Mucosa of rectum (tissue), 2 donors: ENCODE measurements around the gene SYT13.
"Not testable (repeated sequence)": the region's sequence is repeated elsewhere in the genome, so short reads cannot be mapped to it uniquely, and the experiment has no call there.

ENCODE experiments used
- H3K27ac ChIP-seq, 2 donors: one replicate each; pipeline ENCODE4 v1.7.0; 2013; ENCODE audit warnings: inconsistent platforms in 2 of 2, low read depth in 2 of 2, low read length in 2 of 2
- H3K27me3 ChIP-seq, 2 donors: one replicate each; pipeline ENCODE4 v1.7.0; 2013; ENCODE audit warnings: low read length in 2 of 2; ENCODE audit not compliant: control insufficient read depth in 2 of 2, insufficient read depth in 2 of 2
- H3K36me3 ChIP-seq, 2 donors: one replicate each; pipeline ENCODE4 v1.7.0; 2013; ENCODE audit warnings: low read length in 2 of 2; ENCODE audit not compliant: control insufficient read depth in 2 of 2, insufficient read depth in 2 of 2
- H3K4me1 ChIP-seq, 2 donors: one replicate each; pipeline ENCODE4 v1.7.0; 2013; ENCODE audit warnings: low read length in 2 of 2, mild to moderate bottlenecking in 1 of 2; ENCODE audit not compliant: control insufficient read depth in 2 of 2, insufficient read depth in 2 of 2
- H3K4me3 ChIP-seq, 2 donors: one replicate each; pipeline ENCODE4 v1.7.0; 2013; ENCODE audit warnings: low read length in 2 of 2
- H3K9ac ChIP-seq, 2 donors: one replicate each; pipeline ENCODE4 v1.7.0; 2013; ENCODE audit warnings: low read length in 2 of 2, low read depth in 1 of 2, mild to moderate bottlenecking in 1 of 2
- H3K9me3 ChIP-seq, 2 donors: one replicate each; pipeline ENCODE4 v1.7.0; 2013; ENCODE audit warnings: low read length in 2 of 2; ENCODE audit not compliant: control insufficient read depth in 2 of 2
- donor health status: healthy.
- donor health status: Normal muscosa, but diverticular disease.

The SYT13 gene

GRCh38 chr11:45252134-45252856 lies 33.8 kb downstream of the SYT13 start:
- Histone ChIP-seq H3K4me1 (peaks cover 0 to 5% of the 10 kb centered on the region in 2 donors), H3K9me3 (no peaks in the 10 kb centered on the region), H3K36me3 (no peaks in the 10 kb centered on the region), H3K4me3 (no peak overlapping the region), H3K27me3 (no peaks in the 10 kb centered on the region), H3K9ac (no peak overlapping the region), H3K27ac (no peak overlapping the region)

GRCh38 chr11:45250035-45250718 lies 36.0 kb downstream of the SYT13 start:
- Histone ChIP-seq H3K4me3 (no peak overlapping the region), H3K4me1 (peaks cover 0 to 5% of the 10 kb centered on the region in 2 donors), H3K27ac (no peak overlapping the region), H3K9ac (no peak overlapping the region), H3K9me3 (no peaks in the 10 kb centered on the region), H3K36me3 (peaks cover 0 to 3% of the 10 kb centered on the region in 2 donors), H3K27me3 (no peaks in the 10 kb centered on the region)

GRCh38 chr11:45249372-45249771 lies 36.8 kb downstream of the SYT13 start:
- not testable (repeated sequence) for H3K4me1 ChIP-seq, H3K9ac ChIP-seq, H3K4me3 ChIP-seq, H3K27ac ChIP-seq, H3K36me3 ChIP-seq, H3K27me3 ChIP-seq, H3K9me3 ChIP-seq

- Histone ChIP-seq H3K9me3 (no peaks in the 10 kb centered on the region), H3K36me3 (peaks cover 0 to 6% of the 10 kb centered on the region in 2 donors), H3K4me3 (no peak overlapping the region), H3K9ac (no peak overlapping the region), H3K4me1 (peaks cover 0 to 5% of the 10 kb centered on the region in 2 donors), H3K27ac (no peak overlapping the region), H3K27me3 (no peaks in the 10 kb centered on the region)
Measured at GRCh38 chr11:45248501-45249011, 37.6 kb downstream of the SYT13 start.

GRCh38 chr11:45247433-45247832 lies 38.7 kb downstream of the SYT13 start:
- H3K9me3 ChIP-seq, result no peaks in the 10 kb centered on the region
- no peak overlapping the region for H3K9ac ChIP-seq
- H3K27ac ChIP-seq, result no peak overlapping the region
- peaks cover 0 to 7% of the 10 kb centered on the region in 2 donors for H3K36me3 ChIP-seq
- peaks cover 0 to under 1% of the 10 kb centered on the region in 2 donors for H3K4me1 ChIP-seq
- no peaks in the 10 kb centered on the region for H3K27me3 ChIP-seq
- no peak overlapping the region for H3K4me3 ChIP-seq

GRCh38 chr11:45246241-45246640 lies 39.9 kb downstream of the SYT13 start:
- no peaks in the 10 kb centered on the region for H3K27me3 ChIP-seq
- no peak overlapping the region for H3K4me3 ChIP-seq
- no peaks in the 10 kb centered on the region for H3K9me3 ChIP-seq
- H3K9ac ChIP-seq, result no peak overlapping the region
- no peak overlapping the region for H3K27ac ChIP-seq
- H3K36me3 ChIP-seq, result peaks cover 0 to 7% of the 10 kb centered on the region in 2 donors
- H3K4me1 ChIP-seq, result no peaks in the 10 kb centered on the region

GRCh38 chr11:45245218-45246045 lies 40.7 kb downstream of the SYT13 start:
- Histone ChIP-seq H3K4me3 (no peak overlapping the region), H3K27me3 (no peaks in the 10 kb centered on the region), H3K9ac (no peak overlapping the region), H3K9me3 (no peaks in the 10 kb centered on the region), H3K36me3 (peaks cover 0 to 7% of the 10 kb centered on the region in 2 donors), H3K4me1 (no peaks in the 10 kb centered on the region), H3K27ac (no peak overlapping the region)

GRCh38 chr11:45243967-45244366 lies 42.2 kb downstream of the SYT13 start:
- H3K4me1 ChIP-seq, result no peaks in the 10 kb centered on the region
- peaks cover 0 to 7% of the 10 kb centered on the region in 2 donors for H3K36me3 ChIP-seq
- H3K9ac ChIP-seq, result no peak overlapping the region

GRCh38 chr11:45239733-45240132 lies 46.4 kb downstream of the SYT13 start:
- H3K9ac ChIP-seq, result no peak overlapping the region
- no peak overlapping the region for H3K4me3 ChIP-seq
- H3K27ac ChIP-seq, result no peak overlapping the region
- H3K4me1 ChIP-seq, result no peaks in the 10 kb centered on the region
- no peaks in the 10 kb centered on the region for H3K9me3 ChIP-seq
- peaks cover 0 to 3% of the 10 kb centered on the region in 2 donors for H3K36me3 ChIP-seq
- peaks cover 0 to 3% of the 10 kb centered on the region in 2 donors for H3K27me3 ChIP-seq

More at GRCh38 chr11:45243967-45244366, 42.2 kb downstream of the SYT13 start:
- Histone ChIP-seq H3K27me3 (no peaks in the 10 kb centered on the region), H3K27ac (no peak overlapping the region), H3K9me3 (no peaks in the 10 kb centered on the region), H3K4me3 (no peak overlapping the region)
